HG03457 (cell line): ENCODE data around the gene CDKN2D.
"Not testable (repeated sequence)": the region's sequence is repeated elsewhere in the genome, so short reads cannot be mapped to it uniquely, and the experiment has no call there.

Source experiments
- ATAC-seq: cut with Tn5 transposase; IDR thresholded peaks from one replicate; pipeline ENCODE4 v1.9.1; 2021; ENCODE audit warnings: moderate number of reproducible peaks; ENCODE audit not compliant: unreplicated experiment

Gene CDKN2D

DNA sequence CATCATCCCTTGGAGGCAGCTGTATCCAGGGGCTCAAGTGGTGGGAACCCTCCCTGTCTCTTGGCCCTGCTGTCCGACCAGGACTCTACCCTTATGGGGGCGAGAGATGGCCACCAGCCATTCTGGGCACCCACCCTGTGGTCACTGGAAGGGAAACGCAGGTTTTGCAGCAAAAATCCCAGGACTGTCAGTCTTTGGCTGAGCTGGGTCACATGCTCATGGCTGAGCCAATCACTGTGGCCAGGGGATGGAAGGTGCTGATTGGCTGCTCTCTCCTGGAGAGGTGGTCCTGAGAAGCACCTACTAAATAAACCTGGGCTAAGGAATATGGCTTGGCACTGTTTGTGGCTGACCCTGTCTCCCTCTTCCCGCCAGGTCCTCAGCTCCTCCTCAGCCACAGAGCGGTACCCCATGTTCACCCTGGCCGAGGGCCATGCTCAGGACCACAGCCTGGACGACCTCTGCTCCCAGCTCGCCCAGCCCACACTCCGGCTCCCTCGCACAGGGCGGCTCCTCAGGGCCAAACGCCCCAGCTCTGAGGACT is 16.2 kb downstream of the CDKN2D start:
- no peak for ATAC-seq

DNA sequence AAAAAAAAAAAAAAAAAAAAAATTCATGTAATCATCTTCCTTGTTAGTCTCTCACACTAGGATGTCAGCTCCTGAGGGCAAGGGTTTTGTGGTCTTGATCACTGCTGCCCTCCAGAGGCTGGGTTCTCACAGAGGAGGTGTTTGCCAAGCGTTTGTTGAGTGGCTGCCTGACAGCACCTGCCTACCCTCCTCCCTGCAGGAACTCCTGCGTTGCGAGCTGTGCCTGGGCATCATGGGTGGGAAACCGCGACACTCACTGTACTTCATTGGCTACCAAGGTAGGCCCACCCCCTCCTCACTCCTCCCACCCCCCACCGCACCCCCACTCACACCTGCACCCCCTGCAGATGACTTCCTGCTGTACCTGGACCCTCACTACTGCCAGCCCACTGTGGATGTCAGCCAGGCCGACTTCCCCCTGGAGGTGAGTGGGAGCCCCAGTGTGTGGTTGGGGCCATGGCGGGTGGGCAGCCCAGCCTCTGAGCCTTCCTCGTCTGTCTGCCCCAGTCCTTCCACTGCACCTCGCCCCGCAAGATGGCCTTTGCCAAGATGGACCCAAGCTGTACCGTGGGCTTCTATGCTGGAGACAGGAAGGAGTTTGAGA is 17.0 kb downstream of the CDKN2D start:
- ATAC-seq, result no peak

DNA sequence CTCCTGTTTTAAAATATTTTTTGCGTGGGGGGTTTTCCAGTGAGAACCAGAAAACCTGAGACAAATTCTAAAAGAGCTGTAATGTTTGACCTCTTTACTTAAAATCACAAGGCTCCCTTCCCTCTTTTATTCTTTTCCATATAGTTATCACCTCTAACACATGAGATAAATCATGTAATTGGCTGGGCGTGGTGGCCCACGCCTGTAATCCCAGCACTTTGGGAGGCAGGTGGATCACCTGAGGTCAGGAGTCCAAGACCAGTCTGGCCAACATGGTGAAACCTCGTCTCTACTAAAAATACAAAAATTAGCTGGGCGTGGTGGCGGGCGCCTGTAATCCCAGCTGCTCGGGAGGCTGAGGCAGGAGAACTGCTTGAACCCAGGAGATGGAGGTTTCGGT is 17.8 kb downstream of the CDKN2D start:
- not testable (repeated sequence) for ATAC-seq

DNA sequence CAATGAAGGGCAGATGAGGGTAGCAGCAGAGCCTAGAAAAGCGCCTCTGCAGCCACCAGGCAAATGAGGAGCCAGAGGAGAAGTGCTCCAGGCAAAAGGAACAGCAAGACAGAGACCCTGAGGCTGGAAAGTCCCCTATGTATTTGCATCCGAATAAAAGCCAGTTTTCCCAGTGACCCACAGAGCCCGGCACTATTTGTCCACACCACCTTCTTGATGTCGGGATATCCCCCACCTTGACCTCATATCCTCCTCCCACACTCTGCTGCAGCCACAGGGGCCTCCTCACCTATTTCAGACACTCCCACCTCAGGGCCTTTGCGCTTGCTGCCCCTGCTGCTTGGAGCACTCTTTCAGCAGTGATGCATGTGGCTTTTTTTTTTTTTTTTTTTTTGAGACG is 18.4 kb downstream of the CDKN2D start:
- no peak for ATAC-seq

DNA sequence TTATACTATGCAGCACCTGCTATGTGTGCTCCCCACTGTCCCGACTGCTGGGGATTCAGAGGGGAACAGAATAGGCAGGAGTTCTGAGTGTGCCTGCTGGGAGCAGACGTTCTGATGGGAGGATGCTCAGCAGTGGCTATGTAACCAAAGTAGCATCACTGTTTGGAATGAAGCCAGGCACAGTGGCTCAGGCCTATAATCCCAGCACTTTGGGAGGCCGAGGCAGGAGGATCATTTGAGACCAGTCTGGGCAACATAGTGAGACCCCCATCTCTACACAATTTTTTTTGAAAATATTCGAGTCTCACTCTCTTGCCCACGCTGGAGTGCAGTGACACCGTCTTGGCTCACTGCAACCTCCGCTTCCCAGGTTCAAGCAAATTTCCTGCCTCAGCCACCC is 19.0 kb downstream of the CDKN2D start:
- ATAC-seq, result no peak

DNA sequence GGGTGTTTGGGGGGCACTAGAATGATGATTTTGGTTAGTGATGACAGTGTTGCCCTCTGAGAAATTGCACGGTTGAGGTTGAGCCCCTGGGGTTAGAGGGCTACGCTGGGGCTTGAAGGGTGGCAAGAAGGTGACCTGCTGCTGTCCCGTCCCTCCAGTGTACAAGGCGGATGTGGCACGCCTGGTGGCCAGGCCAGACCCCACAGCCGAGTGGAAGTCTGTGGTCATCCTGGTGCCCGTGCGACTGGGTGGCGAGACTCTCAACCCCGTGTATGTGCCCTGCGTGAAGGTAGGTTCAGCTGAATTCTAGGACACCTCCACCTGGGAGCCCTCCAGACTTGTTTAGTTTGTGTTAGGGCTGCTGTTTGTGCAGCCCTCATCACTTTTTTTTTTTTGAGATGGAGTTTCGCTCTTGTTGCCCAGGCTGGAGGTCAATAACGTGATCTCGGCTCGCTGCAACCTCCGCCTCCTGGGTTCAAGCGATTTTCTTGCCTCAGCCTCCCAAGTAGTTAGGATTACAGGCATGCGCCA is 20.0 kb downstream of the CDKN2D start:
- no peak for ATAC-seq

DNA sequence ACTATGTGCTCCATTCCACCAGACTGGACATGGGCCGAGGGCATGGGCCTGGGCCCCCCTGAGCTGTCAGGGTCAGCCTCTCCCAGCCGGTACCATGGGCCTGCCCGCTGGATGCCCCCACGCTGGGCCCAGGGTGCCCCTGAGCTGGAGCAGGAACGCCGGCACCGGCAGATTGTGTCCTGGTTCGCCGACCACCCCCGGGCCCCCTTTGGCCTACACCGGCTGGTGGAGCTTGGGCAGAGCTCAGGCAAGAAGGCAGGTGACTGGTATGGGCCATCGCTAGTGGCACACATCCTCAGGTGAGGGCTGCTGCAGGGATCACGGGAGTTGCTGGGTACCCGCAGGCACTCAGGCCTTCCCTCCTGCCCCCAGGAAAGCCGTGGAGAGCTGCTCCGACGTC is 22.0 kb downstream of the CDKN2D start:
- ATAC-seq, result no peak

DNA sequence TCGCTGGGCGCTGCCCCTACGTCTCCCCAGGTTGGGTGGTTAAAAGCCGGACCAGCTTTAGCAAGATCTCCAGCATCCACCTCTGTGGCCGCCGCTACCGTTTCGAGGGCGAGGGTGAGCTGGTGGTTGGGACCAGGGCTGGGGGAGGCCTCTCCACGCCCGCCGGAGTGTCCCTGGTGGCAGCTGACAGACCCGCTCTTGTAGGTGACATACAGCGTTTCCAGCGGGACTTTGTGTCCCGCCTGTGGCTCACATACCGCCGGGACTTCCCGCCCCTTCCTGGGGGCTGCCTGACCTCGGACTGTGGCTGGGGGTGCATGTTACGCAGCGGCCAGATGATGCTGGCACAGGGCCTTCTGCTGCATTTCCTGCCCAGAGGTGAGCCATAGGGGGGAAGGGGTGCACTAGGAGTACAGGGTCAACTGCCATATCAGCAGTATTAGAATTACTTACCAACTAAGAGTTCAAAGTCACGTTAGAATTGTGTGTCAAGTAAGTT is 24.0 kb downstream of the CDKN2D start:
- no peak for ATAC-seq

DNA sequence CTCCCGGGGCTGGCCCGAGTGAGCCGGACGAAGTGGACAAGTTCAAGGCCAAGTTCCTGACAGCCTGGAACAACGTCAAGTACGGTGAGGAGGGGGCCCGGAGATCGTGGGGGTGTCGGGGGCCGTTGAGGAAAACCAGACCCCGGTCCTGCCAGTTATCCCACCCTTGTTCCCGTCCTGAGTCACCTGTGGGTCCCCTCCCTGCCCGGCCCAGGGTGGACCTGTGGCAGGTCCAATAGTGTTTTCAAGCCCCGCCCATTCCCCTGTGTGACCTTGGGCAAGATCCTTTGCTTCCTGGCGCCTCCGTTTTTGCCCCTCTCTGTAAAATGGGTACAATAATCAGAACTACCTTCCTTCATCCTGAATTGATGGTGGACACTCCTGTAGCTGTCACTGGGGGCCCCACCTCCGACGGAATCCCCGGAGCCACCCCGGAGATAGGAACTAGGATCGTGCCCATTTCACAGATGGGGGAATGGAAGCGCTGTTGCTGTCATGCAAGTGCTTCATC is 24.5 kb downstream of the CDKN2D start:
- ATAC-seq, result no peak

DNA sequence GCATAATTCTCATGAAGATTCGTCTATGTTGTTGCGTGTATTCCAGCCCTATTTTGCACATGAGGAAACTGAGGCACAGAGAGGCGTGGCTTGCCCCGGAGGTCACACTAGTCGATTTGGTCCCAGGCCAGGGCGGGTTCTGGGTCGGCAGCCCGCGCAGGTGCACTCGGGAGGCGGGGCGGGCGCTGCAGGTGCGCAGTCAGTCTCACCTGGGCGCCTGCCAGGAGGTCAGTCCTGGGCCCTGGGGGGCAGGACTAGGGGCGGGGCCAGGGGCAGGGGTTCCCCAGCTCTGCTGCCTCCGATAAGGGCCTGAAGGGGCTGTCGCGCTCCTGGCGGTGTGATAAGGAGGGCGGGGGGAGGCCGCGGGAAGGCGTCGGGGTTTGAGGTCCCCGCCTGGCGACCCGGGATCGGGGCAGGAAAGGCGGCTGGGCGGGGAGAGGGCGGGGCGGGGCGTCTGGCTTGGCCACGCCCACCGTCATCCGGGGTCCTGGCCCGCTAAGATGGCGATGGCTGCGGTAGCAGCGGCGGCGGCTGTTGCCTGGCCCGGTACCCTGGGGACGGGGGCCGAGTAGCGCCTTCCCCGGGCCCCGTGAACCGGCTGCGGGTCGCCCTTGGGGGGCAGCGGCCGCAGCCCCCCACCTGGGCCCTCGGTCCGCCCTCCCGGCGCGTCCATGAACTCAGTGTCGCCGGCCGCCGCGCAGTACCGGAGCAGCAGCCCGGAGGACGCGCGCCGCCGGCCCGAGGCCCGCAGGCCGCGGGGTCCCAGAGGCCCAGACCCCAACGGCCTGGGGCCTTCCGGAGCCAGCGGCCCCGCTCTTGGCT is 25.1 kb downstream of the CDKN2D start, which contains the start of gene ATG4D:
ATG4D (plus strand) TSS at position 485 of the 822 bp plus-strand sequence; CDS start at position 672, 187 bp downstream.
- no peak for ATAC-seq

DNA sequence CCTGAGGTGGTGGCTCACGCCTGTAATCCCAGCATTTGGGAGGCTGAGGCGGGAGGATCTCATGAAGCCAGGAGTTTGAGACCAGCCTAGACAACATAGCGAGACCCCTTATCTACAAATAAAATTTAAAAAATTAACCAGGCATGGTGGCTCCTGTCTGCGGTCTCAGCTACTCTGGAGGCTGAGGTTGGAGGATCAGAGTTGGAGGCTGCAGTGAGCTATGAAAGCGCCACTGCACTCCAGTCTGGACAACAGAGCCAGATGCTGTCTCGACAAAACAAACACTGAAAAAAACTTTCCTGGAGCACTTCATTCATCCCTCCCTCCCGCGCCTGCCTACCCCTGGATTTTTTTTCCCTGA is 25.7 kb downstream of the CDKN2D start:
- ATAC-seq, result no peak

DNA sequence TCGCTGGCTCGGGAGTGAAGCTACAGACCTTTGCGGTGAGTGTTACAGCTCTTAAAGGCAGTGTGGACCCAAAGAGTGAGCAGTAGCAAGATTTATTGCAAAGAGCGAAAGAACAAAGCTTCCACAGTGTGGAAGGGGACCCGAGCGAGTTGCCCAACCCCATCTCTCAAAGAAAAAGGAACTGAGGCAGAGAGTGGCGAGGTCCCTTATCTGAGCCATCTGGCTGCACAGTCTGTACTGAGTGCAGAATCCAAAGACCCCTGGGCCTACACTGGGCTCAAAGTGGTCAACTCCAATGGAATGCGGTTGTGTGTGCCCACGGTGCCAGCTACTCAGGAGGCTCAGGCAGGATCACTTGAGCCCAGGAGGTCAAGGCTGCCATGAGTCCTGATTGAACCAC is 29.8 kb downstream of the CDKN2D start:
- not testable (repeated sequence) for ATAC-seq

DNA sequence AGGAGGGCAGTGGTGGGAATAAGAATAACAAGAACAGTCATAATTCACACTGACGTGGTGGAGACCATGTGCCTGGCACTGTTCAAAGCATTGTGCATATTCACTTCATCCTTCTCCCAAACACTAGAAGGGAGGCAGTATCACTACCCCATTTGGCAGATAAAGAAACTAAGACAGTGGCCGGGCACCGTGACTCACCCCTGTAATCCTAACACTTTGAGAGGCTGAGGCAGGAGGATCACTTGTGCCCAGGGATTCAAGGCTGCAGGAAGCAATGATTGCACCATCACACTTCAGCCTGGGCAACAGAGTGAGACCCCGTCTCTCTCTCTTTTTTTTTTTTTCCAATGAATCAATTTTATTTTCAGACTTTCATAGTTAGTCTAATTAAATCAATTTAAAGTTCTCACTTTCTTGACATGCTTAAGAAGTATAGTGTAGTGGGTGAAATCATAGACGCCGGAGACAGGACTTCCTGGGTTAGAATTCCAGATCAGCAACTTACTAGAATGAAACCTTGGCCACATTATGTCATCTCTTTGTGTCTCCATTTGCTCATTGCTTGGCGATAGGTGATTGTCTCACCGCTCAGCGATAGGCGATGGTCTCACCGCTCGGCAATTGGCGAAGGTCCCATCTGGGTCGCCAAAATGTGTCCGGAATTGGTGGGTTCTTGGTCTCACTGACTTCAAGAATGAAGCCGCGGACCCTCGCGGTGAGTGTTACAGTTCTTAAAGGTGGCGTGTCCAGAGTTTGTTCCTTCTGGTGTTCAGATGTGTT is 30.4 kb downstream of the CDKN2D start:
- ATAC-seq, result no peak

DNA sequence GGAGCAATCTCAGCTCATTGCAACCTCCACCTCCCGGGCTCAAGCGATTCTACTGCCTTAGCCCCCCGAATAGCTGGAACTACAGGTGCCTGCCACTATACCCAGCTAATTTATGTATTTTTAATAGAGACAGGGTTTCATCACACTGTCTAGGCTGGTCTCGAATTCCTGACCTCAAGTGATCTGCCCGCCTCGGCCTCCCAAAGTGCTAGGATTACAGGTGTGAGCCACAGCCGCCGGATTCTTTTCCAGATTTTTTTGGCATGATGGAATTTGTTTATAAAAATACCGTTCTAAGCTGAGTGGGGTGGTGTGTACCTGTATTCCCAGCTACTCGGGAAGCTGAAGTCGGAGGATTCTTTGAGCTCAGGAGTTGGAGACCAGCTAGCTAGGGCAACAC is 31.1 kb downstream of the CDKN2D start:
- ATAC-seq, result no peak

DNA sequence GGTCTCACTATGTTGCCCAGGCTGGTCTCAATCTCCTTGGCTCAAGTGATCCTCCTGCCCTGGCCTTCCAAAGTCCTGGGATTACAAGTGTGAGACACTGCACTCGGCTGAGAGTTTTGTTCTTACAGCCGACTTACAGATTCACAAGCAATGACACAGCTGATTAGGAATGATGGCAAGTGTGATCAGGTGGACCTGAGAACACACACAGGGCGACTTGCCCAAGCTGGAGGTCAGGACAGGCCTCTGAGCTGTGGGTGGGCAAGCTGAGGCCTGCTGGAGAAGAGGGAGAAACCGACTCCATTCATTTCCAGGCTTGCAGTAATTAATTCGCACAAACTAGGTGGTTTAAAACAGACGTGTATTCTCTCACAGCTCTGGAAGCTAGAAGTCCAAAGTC is 33.2 kb downstream of the CDKN2D start:
- no peak for ATAC-seq

DNA sequence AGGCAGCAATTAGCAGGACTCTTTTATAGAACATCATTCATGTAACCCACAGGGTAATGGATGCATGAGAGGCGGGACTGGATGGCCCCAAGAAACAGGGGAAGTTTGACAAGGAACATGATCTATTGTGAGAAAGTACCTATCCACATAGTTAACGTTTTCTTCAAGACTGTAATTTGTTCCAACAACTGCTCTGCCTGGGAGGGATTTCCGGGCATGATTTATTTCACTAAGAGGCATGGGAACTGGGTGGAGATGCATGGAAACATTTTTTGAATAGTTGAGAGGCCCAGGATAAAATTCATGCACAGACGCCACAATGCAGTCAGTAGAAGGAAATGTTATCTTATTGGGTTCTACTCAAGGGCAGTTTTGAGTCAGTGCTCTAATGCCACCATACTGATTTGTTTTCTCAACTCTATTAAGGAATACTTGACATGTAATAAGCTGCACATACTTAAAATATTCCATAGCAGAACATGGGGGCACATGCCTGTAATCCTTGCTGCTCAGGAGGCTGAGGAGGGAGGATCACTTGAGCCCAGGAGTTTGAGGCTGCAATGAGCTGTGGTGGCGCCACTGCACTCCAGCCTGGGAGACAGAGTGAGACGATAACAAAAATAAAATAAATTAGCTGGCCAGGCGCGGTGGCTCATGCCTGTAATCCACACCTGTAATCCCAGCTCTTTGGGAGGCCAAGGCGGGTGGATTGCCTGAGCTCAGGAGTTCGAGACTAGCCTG is 35.0 kb downstream of the CDKN2D start:
- ATAC-seq, result no peak

DNA sequence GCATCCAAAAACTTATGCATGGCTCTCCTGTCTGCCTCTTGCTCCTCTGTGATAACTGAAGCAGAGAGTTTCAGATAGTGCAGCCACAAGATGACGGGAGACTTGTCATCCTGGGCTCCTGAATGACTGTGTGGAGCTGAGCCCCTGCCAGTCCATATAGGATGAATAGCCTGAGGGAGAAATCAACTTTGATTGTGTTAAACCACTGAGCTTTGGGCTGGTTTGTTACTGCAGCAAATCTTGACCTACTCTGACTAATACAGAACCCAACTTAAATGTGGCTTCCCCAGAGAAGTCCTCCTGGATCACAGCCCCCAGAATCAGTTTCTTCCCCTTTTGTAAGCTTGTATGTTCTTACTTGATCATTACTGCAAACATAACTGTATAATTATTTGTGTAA is 36.3 kb downstream of the CDKN2D start:
- no peak for ATAC-seq

DNA sequence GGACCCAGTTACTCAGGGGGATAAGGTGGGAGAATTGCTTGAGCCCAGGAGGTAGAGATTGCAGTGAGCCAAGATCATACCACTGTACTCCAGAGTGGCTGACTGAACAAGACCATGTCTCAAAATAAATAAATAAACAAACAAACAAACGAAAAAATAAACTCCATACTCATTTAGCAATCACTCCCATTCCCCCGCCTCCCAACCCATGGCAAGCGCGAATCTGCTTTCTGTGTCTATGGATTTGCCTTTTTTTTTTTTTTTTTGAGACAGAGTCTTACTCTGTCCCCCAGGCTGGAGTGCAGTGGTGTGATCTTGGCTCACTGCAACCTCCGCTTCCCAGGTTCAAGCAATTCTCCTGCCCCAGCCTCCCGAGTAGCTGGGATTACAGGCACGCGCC is 41.9 kb downstream of the CDKN2D start:
- not testable (repeated sequence) for ATAC-seq

DNA sequence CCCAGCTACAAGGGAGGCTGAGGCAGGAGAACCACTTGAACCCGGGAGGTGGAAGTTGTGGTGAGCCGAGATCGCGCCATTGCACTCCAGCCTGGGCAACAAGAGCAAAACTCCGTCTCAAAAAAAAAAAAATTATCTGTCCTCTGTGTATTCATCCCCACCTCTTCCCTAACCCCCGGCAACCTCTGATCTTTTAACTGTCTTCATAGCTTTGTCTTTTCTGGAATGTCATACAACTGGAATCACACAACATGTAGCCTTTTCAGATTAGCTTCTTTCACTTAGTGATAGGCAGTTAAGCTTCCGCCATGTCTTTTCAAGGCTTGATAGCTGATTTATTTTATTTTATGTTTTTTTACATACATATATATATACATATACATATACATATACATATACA is 43.1 kb downstream of the CDKN2D start:
- ATAC-seq, result no peak

DNA sequence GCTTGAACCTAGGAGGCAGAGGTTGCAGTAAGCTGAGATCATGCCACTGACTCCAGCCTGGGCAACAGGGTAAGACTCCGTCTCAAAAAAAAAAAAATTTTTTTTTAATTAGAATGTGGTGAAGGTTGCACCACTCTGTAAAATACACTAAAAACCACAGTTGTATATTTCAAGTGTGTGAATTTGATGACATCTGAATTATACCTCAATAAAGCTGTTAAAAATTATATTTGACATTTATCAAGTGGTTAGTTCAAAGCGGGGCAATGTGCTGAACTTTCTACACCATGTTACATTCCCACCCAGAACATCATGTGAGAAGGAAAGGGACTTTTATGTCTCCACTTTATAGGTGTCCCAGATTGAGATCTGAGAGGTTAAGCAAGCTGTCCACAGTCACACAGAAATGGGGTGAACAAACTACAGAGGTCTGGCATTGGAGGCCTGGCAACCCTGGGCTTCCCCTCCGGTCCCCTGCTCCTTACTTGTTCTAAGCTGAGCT is 45.6 kb downstream of the CDKN2D start:
- no peak for ATAC-seq
